Activated B cell treated with CpG ODN at 0.5 μM for 24 hours (primary cell): ENCODE data around the gene MAVS. TPM values are rescaled to one million over a fixed set of nuclear protein-coding genes. Genes with fewer than 3 reads are reported as not detected.

Experiments used
- ATAC-seq: fragments of 200-7000 bp; cut with Tn5 transposase; one replicate; pipeline ENCODE4 v1.10.0; 2021; ENCODE audit warnings: low read depth, mild to moderate bottlenecking, moderate library complexity
- CTCF ChIA-PET: fragments of 350-600 bp; sonication (Branson Sonifier 250); formaldehyde crosslinking; loops from one replicate; lab custom pipeline; 2021; ENCODE audit warnings: antibody characterized with exemption; lab: Charles Lee
- POLR2A ChIA-PET: fragments of 350-600 bp; sonication (Branson Sonifier 250); formaldehyde crosslinking; loops from one replicate; lab custom pipeline; 2021; ENCODE audit warnings: antibody characterized with exemption; lab: Charles Lee
- DNase-seq: peaks from one replicate; pipeline ENCODE4 v3.0.0; 2022
- H3K27ac Mint-ChIP-seq: one replicate; pipeline ENCODE4 v1.8.0; 2020; ENCODE audit warnings: mixed read lengths
- H3K27me3 Mint-ChIP-seq: one replicate; pipeline ENCODE4 v1.8.0; 2021; ENCODE audit warnings: mixed read lengths
- H3K36me3 Mint-ChIP-seq: one replicate; pipeline ENCODE4 v1.8.0; 2021; ENCODE audit warnings: low read depth, mixed read lengths
- H3K4me1 Mint-ChIP-seq: one replicate; pipeline ENCODE4 v1.8.0; 2021; ENCODE audit warnings: mixed read lengths
- H3K4me3 Mint-ChIP-seq: one replicate; pipeline ENCODE4 v1.8.0; 2020; ENCODE audit warnings: mild to moderate bottlenecking, mixed read lengths
- H3K9me3 Mint-ChIP-seq: one replicate; pipeline ENCODE4 v1.8.0; 2020; ENCODE audit warnings: mixed read lengths
- CTCF ChIP-seq: fragments of 200-600 bp; IDR thresholded peaks from one replicate; pipeline ENCODE4 v1.8.0; 2022; ENCODE audit warnings: antibody characterized with exemption, mild to moderate bottlenecking
- intact Hi-C: fragments of 100-400 bp; cut with micrococcal nuclease; formaldehyde crosslinking; loops from one replicate; pipeline ENCODE4 v1.15.1; 2024
- total RNA-seq: library from RNA; stranded (reverse); gene quantifications from 2 replicates; pipeline ENCODE4 v1.2.3, GENCODE V29; 2022

Gene MAVS
- total RNA-seq, 1 donor from 2014 or later, result 39.7 TPM

GRCh38 chr20:3798908-3799248 is 47.8 kb upstream of the MAVS start:
- POLR2A ChIA-PET, result interaction anchor here (0.9 to 2.9 kb wide), 6 partner anchors 12 to 46 kb away, joined by 3 to 17 read pairs (median 6); partner anchors contain the start of genes AP5S1 and CENPB
- Mint-ChIP-seq H3K27ac (peak overlapping the region; percentile 93), H3K4me3 (peak overlapping the region; percentile 52), H3K36me3 (peaks cover 33% of the 10 kb centered on the region), H3K4me1 (peaks cover 74% of the 10 kb centered on the region), H3K27me3 (no peaks in the 10 kb centered on the region), H3K9me3 (no peaks in the 10 kb centered on the region)
- no peak for ATAC-seq
- intact Hi-C loops, result loop anchor here (5.0 kb wide), 1 partner anchor 88 kb away; the partner anchor contains the start of gene PANK2
- TF ChIP-seq CTCF, result no peak
- no peak for DNase-seq
- CTCF ChIA-PET, result interaction anchor here (2.7 kb wide), 1 partner anchor 21 kb away, joined by 12 read pairs; the partner anchor contains the start of gene AP5S1

- TF ChIP-seq CTCF, result no peak
Measured at GRCh38 chr20:3800256-3800877, 46.3 kb upstream of the MAVS start.

GRCh38 chr20:3800878-3801260 is 45.8 kb upstream of the MAVS start:
- no peak for ATAC-seq
- no peak for DNase-seq
- no peak for TF ChIP-seq CTCF
- Mint-ChIP-seq H3K4me1 (peaks cover 69% of the 10 kb centered on the region), H3K4me3 (no peak overlapping the region), H3K27me3 (no peaks in the 10 kb centered on the region), H3K27ac (peak overlapping the region; percentile 93), H3K36me3 (peaks cover 47% of the 10 kb centered on the region), H3K9me3 (no peaks in the 10 kb centered on the region)
- ChIA-PET CTCF (interaction anchor here (2.7 kb wide), 1 partner anchor 19 kb away, joined by 12 read pairs; the partner anchor contains the start of gene AP5S1), POLR2A (interaction anchor here (0.7 to 2.9 kb wide), 3 partner anchors 14 to 20 kb away, joined by 3 to 17 read pairs (median 12); partner anchors contain the start of genes AP5S1 and CENPB)
- intact Hi-C loops, result loop anchor here (1.0 kb wide), 1 partner anchor 10 kb away; no protein-coding TSS in a partner anchor

More at GRCh38 chr20:3800256-3800877, 46.3 kb upstream of the MAVS start:
- intact Hi-C loops, result loop anchor here (1.0 kb wide), 1 partner anchor 11 kb away; no protein-coding TSS in a partner anchor
- no peak for ATAC-seq
- ChIA-PET CTCF (interaction anchor here (2.7 kb wide), 1 partner anchor 19 kb away, joined by 12 read pairs; the partner anchor contains the start of gene AP5S1), POLR2A (interaction anchor here (1.2 to 2.9 kb wide), 4 partner anchors 13 to 20 kb away, joined by 4 to 17 read pairs (median 10); partner anchors contain the start of genes AP5S1 and CENPB)
- Mint-ChIP-seq H3K27ac (peak overlapping the region; percentile 93), H3K4me1 (peaks cover 73% of the 10 kb centered on the region), H3K36me3 (peaks cover 45% of the 10 kb centered on the region), H3K9me3 (no peaks in the 10 kb centered on the region), H3K27me3 (no peaks in the 10 kb centered on the region), H3K4me3 (peak overlapping the region; percentile 28)
- no peak for DNase-seq

- Mint-ChIP-seq H3K9me3 (no peaks in the 10 kb centered on the region), H3K4me1 (peaks cover 69% of the 10 kb centered on the region), H3K36me3 (peaks cover 50% of the 10 kb centered on the region), H3K27me3 (no peaks in the 10 kb centered on the region), H3K4me3 (no peak overlapping the region), H3K27ac (peak overlapping the region; percentile 93)
- ATAC-seq, result no peak
- DNase-seq, result no peak
- ChIA-PET POLR2A (interaction anchor here (0.7 to 2.5 kb wide), 2 partner anchors 14 to 19 kb away, joined by 3 to 17 read pairs; partner anchors contain the start of genes AP5S1 and CENPB), CTCF (interaction anchor here (2.7 kb wide), 1 partner anchor 18 kb away, joined by 12 read pairs; the partner anchor contains the start of gene AP5S1)
- intact Hi-C loops, result no loop called here
- TF ChIP-seq CTCF, result no peak
Measured at GRCh38 chr20:3801299-3801698, 45.3 kb upstream of the MAVS start.

- ChIA-PET POLR2A (no interaction called here), CTCF (no interaction called here)
- no peak for TF ChIP-seq CTCF
- DNase-seq, result no peak
- H3K27ac Mint-ChIP-seq, result no peak overlapping the region
- no peak for ATAC-seq
- intact Hi-C loops, result no loop called here
- H3K9me3 Mint-ChIP-seq, result no peaks in the 10 kb centered on the region
- H3K4me3 Mint-ChIP-seq, result no peak overlapping the region
- H3K27me3 Mint-ChIP-seq, result no peaks in the 10 kb centered on the region
- H3K4me1 Mint-ChIP-seq, result peaks cover 66% of the 10 kb centered on the region
- H3K36me3 Mint-ChIP-seq, result peaks cover 52% of the 10 kb centered on the region
Measured at GRCh38 chr20:3801846-3802245, 44.8 kb upstream of the MAVS start.
